ENCODE results near the gene GPR52. TPM values are rescaled to one million over a fixed set of nuclear protein-coding genes. Genes with fewer than 3 reads are reported as not detected.

Gene GPR52
- total RNA-seq, 2 donors from 2014 or later, result 0.53 to 1.1 TPM

GRCh38 chr1:174469052-174469451 is 21.3 kb downstream of the GPR52 start:
- no peaks in the 10 kb centered on the region for H3K9me3 Mint-ChIP-seq
- no peak overlapping the region for H3K4me3 Mint-ChIP-seq
- Histone ChIP-seq H3K4me1 (ENCODE audit: control insufficient read depth, insufficient read depth, low read length) (no peaks in the 10 kb centered on the region), H3K27ac (ENCODE audit: low read depth, low read length) (no peak overlapping the region), H3K9me3 (ENCODE audit: control insufficient read depth, low read length) (no peaks in the 10 kb centered on the region), H3K4me3 (ENCODE audit: low read length) (no peak overlapping the region), H3K36me3 (ENCODE audit: control insufficient read depth, insufficient read depth, low read length) (no peaks in the 10 kb centered on the region), H3K9ac (ENCODE audit: extremely low read depth, low read length, poor library complexity, severe bottlenecking) (no peak overlapping the region), H3K27me3 (ENCODE audit: control insufficient read depth, insufficient read depth, low read length, poor library complexity, severe bottlenecking) (no peaks in the 10 kb centered on the region)
- H3K36me3 Mint-ChIP-seq (ENCODE audit: low read depth), result no peaks in the 10 kb centered on the region
- no peaks in the 10 kb centered on the region for H3K4me1 Mint-ChIP-seq
- H3K27me3 Mint-ChIP-seq (ENCODE audit: insufficient read depth), result no peaks in the 10 kb centered on the region
- no peak for TF ChIP-seq CTCF (conservative IDR thresholded peaks at IDR 0.05)
- WGBS, 2 experiments (ENCODE audit: insufficient coverage in 1 of 2, insufficient read length in 1 of 2), result 78 to 90% methylated on average over 2 of the region's 2 CpGs
- no peak for DNase-seq
- no peak overlapping the region for H3K27ac Mint-ChIP-seq

- no peaks in the 10 kb centered on the region for H3K4me1 ChIP-seq (ENCODE audit: control insufficient read depth, insufficient read depth, low read length)
- no peaks in the 10 kb centered on the region for H3K9me3 Mint-ChIP-seq
- no peaks in the 10 kb centered on the region for H3K9me3 ChIP-seq (ENCODE audit: control insufficient read depth, low read length)
- 75 to 76% methylated on average over 1 of the region's 1 CpG for WGBS, 2 experiments (ENCODE audit: insufficient coverage in 1 of 2, insufficient read length in 1 of 2)
- no peak overlapping the region for H3K9ac ChIP-seq (ENCODE audit: extremely low read depth, low read length, poor library complexity, severe bottlenecking)
- no peaks in the 10 kb centered on the region for H3K36me3 Mint-ChIP-seq (ENCODE audit: low read depth)
- H3K27me3 Mint-ChIP-seq (ENCODE audit: insufficient read depth), result no peaks in the 10 kb centered on the region
- H3K4me3 Mint-ChIP-seq, result no peak overlapping the region
- no peaks in the 10 kb centered on the region for H3K27me3 ChIP-seq (ENCODE audit: control insufficient read depth, insufficient read depth, low read length, poor library complexity, severe bottlenecking)
- TF ChIP-seq CTCF (conservative IDR thresholded peaks at IDR 0.05), result no peak
- H3K4me3 ChIP-seq (ENCODE audit: low read length), result no peak overlapping the region
- H3K27ac ChIP-seq (ENCODE audit: low read depth, low read length), result no peak overlapping the region
- H3K27ac Mint-ChIP-seq, result no peak overlapping the region
- no peaks in the 10 kb centered on the region for H3K36me3 ChIP-seq (ENCODE audit: control insufficient read depth, insufficient read depth, low read length)
- DNase-seq, result no peak
- H3K4me1 Mint-ChIP-seq, result no peaks in the 10 kb centered on the region
These were observed 21.9 kb downstream of the GPR52 start for GRCh38 chr1:174469687-174470086.

GRCh38 chr1:174479281-174479680 is 31.5 kb downstream of the GPR52 start:
- H3K27me3 ChIP-seq (ENCODE audit: control insufficient read depth, insufficient read depth, low read length, poor library complexity, severe bottlenecking), result no peaks in the 10 kb centered on the region
- H3K9me3 ChIP-seq (ENCODE audit: control insufficient read depth, low read length), result no peaks in the 10 kb centered on the region
- H3K27ac Mint-ChIP-seq, result no peak overlapping the region
- no peaks in the 10 kb centered on the region for H3K36me3 ChIP-seq (ENCODE audit: control insufficient read depth, insufficient read depth, low read length)
- no peaks in the 10 kb centered on the region for H3K4me1 Mint-ChIP-seq
- WGBS, 2 experiments (ENCODE audit: insufficient coverage in 1 of 2, insufficient read length in 1 of 2), result 89 to 100% methylated on average over 1 of the region's 1 CpG
- no peak for TF ChIP-seq CTCF (conservative IDR thresholded peaks at IDR 0.05)
- no peaks in the 10 kb centered on the region for H3K9me3 Mint-ChIP-seq
- H3K27ac ChIP-seq (ENCODE audit: low read depth, low read length), result no peak overlapping the region
- H3K4me3 ChIP-seq (ENCODE audit: low read length), result no peak overlapping the region
- no peak overlapping the region for H3K9ac ChIP-seq (ENCODE audit: extremely low read depth, low read length, poor library complexity, severe bottlenecking)
- no peak overlapping the region for H3K4me3 Mint-ChIP-seq
- no peaks in the 10 kb centered on the region for H3K4me1 ChIP-seq (ENCODE audit: control insufficient read depth, insufficient read depth, low read length)
- no peak for DNase-seq
- H3K27me3 Mint-ChIP-seq (ENCODE audit: insufficient read depth), result no peaks in the 10 kb centered on the region
- no peaks in the 10 kb centered on the region for H3K36me3 Mint-ChIP-seq (ENCODE audit: low read depth)

All from endodermal cell (in vitro differentiated cells).